HepG2 (cell line): ENCODE measurements around the gene NUDT8.

ENCODE experiments used
- EP300 ChIP-seq, 3 experiments: sonication (generic) in 1 of 3; formaldehyde crosslinking in 1 of 3; IDR thresholded peaks; 2 replicates each; pipeline versions ENCODE4 v1.5.1 to v1.6.1; 2011 to 2020; ENCODE audit warnings: low read depth in 2 of 3, low read length in 2 of 3, borderline replicate concordance in 1 of 3, improper control_type of control experiment in 1 of 3, mild to moderate bottlenecking in 1 of 3, missing genetic modification reagents in 1 of 3, moderate library complexity in 1 of 3
- ETV6 ChIP-seq: sonication (generic); formaldehyde crosslinking; conservative IDR thresholded peaks from 2 replicates; pipeline ENCODE4 v1.4.0; 2020; ENCODE audit warnings: missing genetic modification reagents
- FOSL1 ChIP-seq: sonication (generic); formaldehyde crosslinking; IDR thresholded peaks from 2 replicates; pipeline ENCODE4 v1.9.0; 2021; ENCODE audit warnings: missing genetic modification reagents, borderline replicate concordance
- MYC ChIP-seq: sonication (generic); formaldehyde crosslinking; IDR thresholded peaks from 2 replicates; pipeline ENCODE4 v1.9.0; 2021; ENCODE audit warnings: missing genetic modification reagents, borderline replicate concordance
- PHF8 ChIP-seq: sonication (generic); formaldehyde crosslinking; IDR thresholded peaks from 2 replicates; pipeline ENCODE4 v1.5.0; 2020; ENCODE audit warnings: missing genetic modification reagents
- YY1 ChIP-seq: IDR thresholded peaks from 2 replicates; pipeline ENCODE4 v1.6.1; 2011; ENCODE audit warnings: low read length, low read depth, moderate library complexity, mild to moderate bottlenecking; ENCODE audit not compliant: insufficient read depth, insufficient replicate concordance
- TF ChIP-seq, protein P1 (sequence below): sonication (generic); formaldehyde crosslinking; IDR thresholded peaks from 2 replicates; pipeline ENCODE4 v1.4.0; 2020; ENCODE audit warnings: missing genetic modification reagents
- TF ChIP-seq, protein P2 (sequence below): sonication (generic); formaldehyde crosslinking; IDR thresholded peaks from 2 replicates; pipeline ENCODE4 v1.4.0; 2020; ENCODE audit warnings: missing genetic modification reagents
- TF ChIP-seq, protein P3 (sequence below): IDR thresholded peaks from 2 replicates; pipeline ENCODE4 v1.6.1; 2016; ENCODE audit warnings: low read depth, control low read depth
- TF ChIP-seq, protein P4 (sequence below): sonication (generic); formaldehyde crosslinking; IDR thresholded peaks from 2 replicates; pipeline ENCODE4 v1.5.0; 2020; ENCODE audit warnings: mild to moderate bottlenecking, missing genetic modification reagents, moderate library complexity

DNA sequence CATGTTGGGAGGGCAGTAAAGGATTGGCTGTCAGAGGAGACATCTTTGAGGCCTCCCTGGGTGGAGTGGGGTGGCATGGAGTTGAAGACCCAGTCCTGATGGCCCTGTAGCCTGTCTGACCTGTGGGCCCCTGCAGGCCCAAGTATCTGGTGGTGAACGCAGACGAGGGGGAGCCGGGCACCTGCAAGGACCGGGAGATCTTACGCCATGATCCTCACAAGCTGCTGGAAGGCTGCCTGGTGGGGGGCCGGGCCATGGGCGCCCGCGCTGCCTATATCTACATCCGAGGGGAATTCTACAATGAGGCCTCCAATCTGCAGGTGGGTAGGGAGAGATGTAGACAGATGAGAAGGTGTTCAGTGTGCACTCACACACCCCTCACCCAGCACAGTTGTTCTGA, 20.4 kb downstream of the NUDT8 start:
- TF ChIP-seq ETV6 (no peak), EP300 (IDR thresholded peaks at IDR 0.05; ENCODE audit: low read depth in 2 of 2, low read length in 2 of 2) (no peak), EP300 (CRISPR knock-in tag; IDR thresholded peaks at IDR 0.05; ENCODE audit: borderline replicate concordance) (no peak), MYC (no peak), YY1 (no peak), PHF8 (CRISPR knock-in tag) (no peak), FOSL1 (CRISPR knock-in tag) (no peak)
- TF ChIP-seq, protein P1, sequence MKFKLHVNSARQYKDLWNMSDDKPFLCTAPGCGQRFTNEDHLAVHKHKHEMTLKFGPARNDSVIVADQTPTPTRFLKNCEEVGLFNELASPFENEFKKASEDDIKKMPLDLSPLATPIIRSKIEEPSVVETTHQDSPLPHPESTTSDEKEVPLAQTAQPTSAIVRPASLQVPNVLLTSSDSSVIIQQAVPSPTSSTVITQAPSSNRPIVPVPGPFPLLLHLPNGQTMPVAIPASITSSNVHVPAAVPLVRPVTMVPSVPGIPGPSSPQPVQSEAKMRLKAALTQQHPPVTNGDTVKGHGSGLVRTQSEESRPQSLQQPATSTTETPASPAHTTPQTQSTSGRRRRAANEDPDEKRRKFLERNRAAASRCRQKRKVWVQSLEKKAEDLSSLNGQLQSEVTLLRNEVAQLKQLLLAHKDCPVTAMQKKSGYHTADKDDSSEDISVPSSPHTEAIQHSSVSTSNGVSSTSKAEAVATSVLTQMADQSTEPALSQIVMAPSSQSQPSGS, result no peak
- TF ChIP-seq, protein P2, sequence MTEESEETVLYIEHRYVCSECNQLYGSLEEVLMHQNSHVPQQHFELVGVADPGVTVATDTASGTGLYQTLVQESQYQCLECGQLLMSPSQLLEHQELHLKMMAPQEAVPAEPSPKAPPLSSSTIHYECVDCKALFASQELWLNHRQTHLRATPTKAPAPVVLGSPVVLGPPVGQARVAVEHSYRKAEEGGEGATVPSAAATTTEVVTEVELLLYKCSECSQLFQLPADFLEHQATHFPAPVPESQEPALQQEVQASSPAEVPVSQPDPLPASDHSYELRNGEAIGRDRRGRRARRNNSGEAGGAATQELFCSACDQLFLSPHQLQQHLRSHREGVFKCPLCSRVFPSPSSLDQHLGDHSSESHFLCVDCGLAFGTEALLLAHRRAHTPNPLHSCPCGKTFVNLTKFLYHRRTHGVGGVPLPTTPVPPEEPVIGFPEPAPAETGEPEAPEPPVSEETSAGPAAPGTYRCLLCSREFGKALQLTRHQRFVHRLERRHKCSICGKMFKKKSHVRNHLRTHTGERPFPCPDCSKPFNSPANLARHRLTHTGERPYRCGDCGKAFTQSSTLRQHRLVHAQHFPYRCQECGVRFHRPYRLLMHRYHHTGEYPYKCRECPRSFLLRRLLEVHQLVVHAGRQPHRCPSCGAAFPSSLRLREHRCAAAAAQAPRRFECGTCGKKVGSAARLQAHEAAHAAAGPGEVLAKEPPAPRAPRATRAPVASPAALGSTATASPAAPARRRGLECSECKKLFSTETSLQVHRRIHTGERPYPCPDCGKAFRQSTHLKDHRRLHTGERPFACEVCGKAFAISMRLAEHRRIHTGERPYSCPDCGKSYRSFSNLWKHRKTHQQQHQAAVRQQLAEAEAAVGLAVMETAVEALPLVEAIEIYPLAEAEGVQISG (CRISPR knock-in tag), result no peak
- TF ChIP-seq, protein P3, sequence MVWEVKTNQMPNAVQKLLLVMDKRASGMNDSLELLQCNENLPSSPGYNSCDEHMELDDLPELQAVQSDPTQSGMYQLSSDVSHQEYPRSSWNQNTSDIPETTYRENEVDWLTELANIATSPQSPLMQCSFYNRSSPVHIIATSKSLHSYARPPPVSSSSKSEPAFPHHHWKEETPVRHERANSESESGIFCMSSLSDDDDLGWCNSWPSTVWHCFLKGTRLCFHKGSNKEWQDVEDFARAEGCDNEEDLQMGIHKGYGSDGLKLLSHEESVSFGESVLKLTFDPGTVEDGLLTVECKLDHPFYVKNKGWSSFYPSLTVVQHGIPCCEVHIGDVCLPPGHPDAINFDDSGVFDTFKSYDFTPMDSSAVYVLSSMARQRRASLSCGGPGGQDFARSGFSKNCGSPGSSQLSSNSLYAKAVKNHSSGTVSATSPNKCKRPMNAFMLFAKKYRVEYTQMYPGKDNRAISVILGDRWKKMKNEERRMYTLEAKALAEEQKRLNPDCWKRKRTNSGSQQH (CRISPR knock-in tag), result no peak
- TF ChIP-seq, protein P4, sequence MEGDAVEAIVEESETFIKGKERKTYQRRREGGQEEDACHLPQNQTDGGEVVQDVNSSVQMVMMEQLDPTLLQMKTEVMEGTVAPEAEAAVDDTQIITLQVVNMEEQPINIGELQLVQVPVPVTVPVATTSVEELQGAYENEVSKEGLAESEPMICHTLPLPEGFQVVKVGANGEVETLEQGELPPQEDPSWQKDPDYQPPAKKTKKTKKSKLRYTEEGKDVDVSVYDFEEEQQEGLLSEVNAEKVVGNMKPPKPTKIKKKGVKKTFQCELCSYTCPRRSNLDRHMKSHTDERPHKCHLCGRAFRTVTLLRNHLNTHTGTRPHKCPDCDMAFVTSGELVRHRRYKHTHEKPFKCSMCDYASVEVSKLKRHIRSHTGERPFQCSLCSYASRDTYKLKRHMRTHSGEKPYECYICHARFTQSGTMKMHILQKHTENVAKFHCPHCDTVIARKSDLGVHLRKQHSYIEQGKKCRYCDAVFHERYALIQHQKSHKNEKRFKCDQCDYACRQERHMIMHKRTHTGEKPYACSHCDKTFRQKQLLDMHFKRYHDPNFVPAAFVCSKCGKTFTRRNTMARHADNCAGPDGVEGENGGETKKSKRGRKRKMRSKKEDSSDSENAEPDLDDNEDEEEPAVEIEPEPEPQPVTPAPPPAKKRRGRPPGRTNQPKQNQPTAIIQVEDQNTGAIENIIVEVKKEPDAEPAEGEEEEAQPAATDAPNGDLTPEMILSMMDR (CRISPR knock-in tag), result no peak
